A172 (cell line): ENCODE results near the gene PATJ. TPM values are rescaled to one million over a fixed set of nuclear protein-coding genes. Genes with fewer than 3 reads are reported as not detected.
"Not testable (repeated sequence)": the region's sequence is repeated elsewhere in the genome, so short reads cannot be mapped to it uniquely, and the experiment has no call there.

ENCODE experiments used
- DNase-seq: peaks from one replicate; pipeline ENCODE4 v3.0.0-alpha.2; 2015; ENCODE audit warnings: low spot score
- total RNA-seq: library from RNA; depleted of rRNA; stranded (reverse); fragments of >200 nt; shearing (Covaris generic); gene quantifications from 2 replicates; pipeline ENCODE4 v1.2.3, GENCODE V29; 2014; rRNA removed

Gene PATJ
- total RNA-seq, 1 experiment from 2014 or later = 11.8 TPM

GRCh38 chr1:62209931-62210595 lies 467.8 kb downstream of the PATJ start:
- peak; percentile 71 for DNase-seq

- DNase-seq = peak; percentile 27
These were observed 468.7 kb downstream of the PATJ start for GRCh38 chr1:62210960-62211359.

GRCh38 chr1:62212411-62212810 lies 470.1 kb downstream of the PATJ start:
- no peak for DNase-seq

GRCh38 chr1:62213075-62213914 lies 471.0 kb downstream of the PATJ start:
- DNase-seq = no peak

GRCh38 chr1:62218604-62219003 lies 476.3 kb downstream of the PATJ start:
- DNase-seq = peak; percentile 50

- not testable (repeated sequence) for DNase-seq
These were observed 478.2 kb downstream of the PATJ start for GRCh38 chr1:62220456-62220855.

GRCh38 chr1:62221171-62221570 lies 478.9 kb downstream of the PATJ start:
- no peak for DNase-seq

- no peak for DNase-seq
These were observed 480.0 kb downstream of the PATJ start for GRCh38 chr1:62222321-62222720.

- no peak for DNase-seq
These were observed 481.9 kb downstream of the PATJ start for GRCh38 chr1:62224182-62224581.

- no peak for DNase-seq
These were observed 485.2 kb downstream of the PATJ start for GRCh38 chr1:62227496-62227895.

Other genes starting within 250 kb of the PATJ start
- gene TM2D1, start 17.3 kb upstream of the PATJ start, total RNA-seq = 63.0 and 79.6 TPM in 2 replicates